Measurements from ENCODE around the gene TOM1L2. TPM values are rescaled to one million over a fixed set of nuclear protein-coding genes. Genes with fewer than 3 reads are reported as not detected.

TOM1L2 gene
- total and polyA plus RNA-seq, 8 donors: 51.2 to 71.2 (median 57.4) TPM

DNA sequence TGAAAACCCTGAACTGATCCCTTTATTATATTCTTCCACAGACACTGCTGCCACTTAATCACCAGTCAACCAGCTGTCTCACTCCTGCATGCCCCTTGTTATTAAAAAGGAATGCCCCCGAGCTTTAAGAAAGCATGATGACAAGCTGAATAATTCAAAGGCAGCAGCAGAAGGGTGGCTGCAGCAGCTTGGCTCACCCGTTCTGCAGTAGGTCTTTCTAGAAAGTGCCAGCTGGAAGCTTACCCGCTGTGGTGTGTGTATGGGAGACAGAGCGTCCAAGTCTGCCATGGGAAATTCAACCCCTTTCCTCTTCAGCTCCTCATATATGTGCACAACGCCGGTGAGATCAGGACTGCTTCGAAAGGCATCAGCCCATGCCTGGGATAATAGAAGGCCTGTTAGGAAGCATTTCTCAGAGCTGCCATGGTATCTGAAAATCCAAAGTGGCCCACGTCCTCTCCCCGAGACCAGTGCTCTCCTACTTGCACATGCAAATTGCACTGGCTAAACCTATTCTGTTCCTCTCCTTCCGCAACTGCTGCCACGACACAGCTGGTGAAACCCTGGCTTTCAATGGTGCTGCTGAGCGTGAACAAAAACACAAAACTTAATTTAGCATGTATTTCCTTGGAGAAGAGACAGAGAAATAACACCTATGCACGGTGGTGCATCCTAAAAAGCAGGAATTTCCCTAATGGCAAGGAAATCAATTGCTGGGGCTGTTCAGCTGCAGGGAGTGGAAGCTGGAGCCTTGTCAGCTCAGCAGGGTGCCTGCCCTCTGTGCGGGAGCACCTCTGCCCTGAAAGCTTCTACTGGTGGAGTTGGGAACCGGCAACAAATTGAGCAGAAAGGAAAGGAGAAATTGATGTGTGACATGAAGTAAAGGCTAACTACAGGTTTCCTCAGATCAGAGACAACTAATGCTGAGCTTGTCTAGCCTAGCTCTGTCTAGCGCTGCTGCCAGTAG lies 87.5 kb downstream of the TOM1L2 start:
- intact Hi-C loops (cut with DNase I): loop anchor here in 1 of 2 donors (10.0 kb wide), 1 partner anchor 150 kb away; the partner anchor contains the start of genes ATPAF2 and GID4
- TF ChIP-seq, protein P1, sequence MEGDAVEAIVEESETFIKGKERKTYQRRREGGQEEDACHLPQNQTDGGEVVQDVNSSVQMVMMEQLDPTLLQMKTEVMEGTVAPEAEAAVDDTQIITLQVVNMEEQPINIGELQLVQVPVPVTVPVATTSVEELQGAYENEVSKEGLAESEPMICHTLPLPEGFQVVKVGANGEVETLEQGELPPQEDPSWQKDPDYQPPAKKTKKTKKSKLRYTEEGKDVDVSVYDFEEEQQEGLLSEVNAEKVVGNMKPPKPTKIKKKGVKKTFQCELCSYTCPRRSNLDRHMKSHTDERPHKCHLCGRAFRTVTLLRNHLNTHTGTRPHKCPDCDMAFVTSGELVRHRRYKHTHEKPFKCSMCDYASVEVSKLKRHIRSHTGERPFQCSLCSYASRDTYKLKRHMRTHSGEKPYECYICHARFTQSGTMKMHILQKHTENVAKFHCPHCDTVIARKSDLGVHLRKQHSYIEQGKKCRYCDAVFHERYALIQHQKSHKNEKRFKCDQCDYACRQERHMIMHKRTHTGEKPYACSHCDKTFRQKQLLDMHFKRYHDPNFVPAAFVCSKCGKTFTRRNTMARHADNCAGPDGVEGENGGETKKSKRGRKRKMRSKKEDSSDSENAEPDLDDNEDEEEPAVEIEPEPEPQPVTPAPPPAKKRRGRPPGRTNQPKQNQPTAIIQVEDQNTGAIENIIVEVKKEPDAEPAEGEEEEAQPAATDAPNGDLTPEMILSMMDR (IDR thresholded peaks at IDR 0.05): no peak
- peaks cover 0 to 56% of the 10 kb centered on the region in 2 donors for H3K36me3 ChIP-seq
- no peak overlapping the region for H3K27ac ChIP-seq
- peaks cover 8 to 9% of the 10 kb centered on the region in 2 donors for H3K4me1 ChIP-seq
- DNase-seq (no peak), ATAC-seq (no peak)
- H3K9me3 ChIP-seq: no peaks in the 10 kb centered on the region
- H3K4me3 ChIP-seq: no peak overlapping the region
- H3K27me3 ChIP-seq: no peaks in the 10 kb centered on the region

DNA sequence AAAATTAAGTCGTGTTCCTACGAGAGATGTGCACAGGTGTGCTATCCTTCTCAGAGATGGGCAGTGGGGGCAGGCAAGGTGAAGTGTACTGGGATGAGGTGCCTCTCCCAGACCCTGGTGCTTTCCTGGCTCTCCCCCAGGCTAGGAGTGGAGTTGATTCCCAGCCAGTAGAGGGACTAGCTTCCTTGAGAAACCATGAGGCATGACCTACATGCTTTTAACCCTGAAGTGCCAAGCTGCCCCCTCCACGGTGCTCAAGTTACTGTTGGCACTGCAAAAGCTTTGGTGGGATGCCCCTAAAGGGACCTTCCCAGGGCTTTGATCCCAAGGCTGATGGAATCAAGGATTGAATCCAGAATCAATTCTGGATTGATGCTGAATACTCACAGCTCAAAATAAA lies 88.4 kb downstream of the TOM1L2 start:
- Histone ChIP-seq H3K27me3 (no peaks in the 10 kb centered on the region), H3K36me3 (peaks cover 0 to 65% of the 10 kb centered on the region in 2 donors), H3K4me3 (no peak overlapping the region), H3K4me1 (peaks cover 7 to 15% of the 10 kb centered on the region in 2 donors), H3K27ac (no peak overlapping the region), H3K9me3 (no peaks in the 10 kb centered on the region)
- intact Hi-C loops (cut with DNase I): loop anchor here in 1 of 2 donors (10.0 kb wide), 1 partner anchor 151 kb away; the partner anchor contains the start of genes ATPAF2 and GID4
- TF ChIP-seq, protein P1 (IDR thresholded peaks at IDR 0.05): no peak
- DNase-seq: no peak
- ATAC-seq: no peak

DNA sequence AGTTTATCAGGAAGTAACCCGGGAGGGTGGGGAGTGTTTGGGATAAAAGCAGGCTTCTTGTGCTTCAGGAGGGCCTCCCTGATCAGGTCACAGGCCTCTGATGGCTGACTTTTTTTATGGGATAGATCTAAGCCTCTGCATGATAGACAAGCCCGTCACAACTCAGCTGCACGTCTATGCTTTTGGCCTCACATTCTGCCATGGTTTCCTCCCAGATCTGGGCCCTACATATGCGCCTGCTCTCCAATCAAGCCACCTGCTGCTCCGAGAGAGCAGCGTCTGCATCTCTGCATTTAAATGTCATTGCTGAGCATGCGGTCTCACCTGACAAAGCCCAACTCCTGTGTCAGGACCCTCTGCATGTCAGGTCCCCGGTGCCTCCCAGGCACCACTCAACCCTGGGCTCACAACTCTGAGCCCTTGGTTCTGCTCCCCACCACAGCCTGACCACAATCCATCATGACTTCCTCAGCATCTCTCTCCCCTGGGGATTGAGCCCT lies 90.1 kb downstream of the TOM1L2 start:
- peaks cover 17 to 31% of the 10 kb centered on the region in 2 donors for H3K4me1 ChIP-seq
- no peaks in the 10 kb centered on the region for H3K27me3 ChIP-seq

DNA sequence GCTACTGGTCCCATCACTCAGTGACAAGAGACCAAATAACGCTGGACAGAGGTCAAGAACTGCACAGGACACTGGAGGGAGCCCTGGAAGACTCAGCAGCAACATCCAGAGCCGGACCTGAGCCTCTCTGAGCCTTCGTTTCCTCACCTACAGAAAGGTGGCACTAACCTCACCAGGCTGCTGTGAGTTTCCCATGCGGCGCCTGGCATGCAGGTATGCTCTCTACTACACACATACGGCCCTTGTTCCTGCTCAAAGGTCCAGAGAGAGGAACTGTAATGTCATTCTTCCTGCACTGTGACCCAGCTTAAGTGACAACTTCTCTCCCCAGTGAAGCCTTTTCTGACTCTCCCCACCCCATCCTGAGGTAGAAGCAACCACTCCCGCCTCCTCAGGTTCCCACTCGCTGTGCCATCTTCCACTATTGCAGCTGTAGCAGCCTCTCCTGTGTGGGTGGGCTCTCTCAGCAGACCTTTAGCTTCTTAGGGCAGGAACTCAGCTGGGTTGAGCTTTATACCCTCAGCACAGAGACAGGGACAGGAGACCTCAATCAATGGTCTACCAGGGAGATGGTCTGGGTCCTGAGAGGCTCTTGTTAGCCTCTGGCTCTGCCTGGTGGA lies 91.5 kb downstream of the TOM1L2 start:
- H3K27me3 ChIP-seq: no peaks in the 10 kb centered on the region
- DNase-seq: no peak
- H3K4me3 ChIP-seq: no peak overlapping the region
- no peaks in the 10 kb centered on the region for H3K9me3 ChIP-seq
- no peak for ATAC-seq
- H3K4me1 ChIP-seq: peaks cover 26 to 43% of the 10 kb centered on the region in 2 donors
- TF ChIP-seq, protein P1 (IDR thresholded peaks at IDR 0.05): no peak
- H3K27ac ChIP-seq: no peak overlapping the region
- H3K36me3 ChIP-seq: peaks cover 0 to 82% of the 10 kb centered on the region in 2 donors
- intact Hi-C loops (cut with DNase I): loop anchor here in 1 of 2 donors (10.0 kb wide), 1 partner anchor 154 kb away; the partner anchor contains the start of genes ATPAF2 and GID4

More for the DNA sequence above, 90.1 kb downstream of the TOM1L2 start:
- Histone ChIP-seq H3K27ac (no peak overlapping the region), H3K36me3 (peaks cover 0 to 77% of the 10 kb centered on the region in 2 donors), H3K4me3 (no peak overlapping the region), H3K9me3 (no peaks in the 10 kb centered on the region)
- no peak for ATAC-seq
- intact Hi-C loops (cut with DNase I): loop anchor here in 1 of 2 donors (10.0 kb wide), 1 partner anchor 153 kb away; the partner anchor contains the start of genes ATPAF2 and GID4
- DNase-seq: no peak
- TF ChIP-seq, protein P1 (IDR thresholded peaks at IDR 0.05): no peak
